ENCODE results near the gene FANCI. TPM values are rescaled to one million over a fixed set of nuclear protein-coding genes. Genes with fewer than 3 reads are reported as not detected.

FANCI gene
- total RNA-seq, 1 donor: 41.0 TPM

- H3K4me3 ChIP-seq (ENCODE audit: low read depth, low read length): no peak overlapping the region
- TF ChIP-seq, protein P1, sequence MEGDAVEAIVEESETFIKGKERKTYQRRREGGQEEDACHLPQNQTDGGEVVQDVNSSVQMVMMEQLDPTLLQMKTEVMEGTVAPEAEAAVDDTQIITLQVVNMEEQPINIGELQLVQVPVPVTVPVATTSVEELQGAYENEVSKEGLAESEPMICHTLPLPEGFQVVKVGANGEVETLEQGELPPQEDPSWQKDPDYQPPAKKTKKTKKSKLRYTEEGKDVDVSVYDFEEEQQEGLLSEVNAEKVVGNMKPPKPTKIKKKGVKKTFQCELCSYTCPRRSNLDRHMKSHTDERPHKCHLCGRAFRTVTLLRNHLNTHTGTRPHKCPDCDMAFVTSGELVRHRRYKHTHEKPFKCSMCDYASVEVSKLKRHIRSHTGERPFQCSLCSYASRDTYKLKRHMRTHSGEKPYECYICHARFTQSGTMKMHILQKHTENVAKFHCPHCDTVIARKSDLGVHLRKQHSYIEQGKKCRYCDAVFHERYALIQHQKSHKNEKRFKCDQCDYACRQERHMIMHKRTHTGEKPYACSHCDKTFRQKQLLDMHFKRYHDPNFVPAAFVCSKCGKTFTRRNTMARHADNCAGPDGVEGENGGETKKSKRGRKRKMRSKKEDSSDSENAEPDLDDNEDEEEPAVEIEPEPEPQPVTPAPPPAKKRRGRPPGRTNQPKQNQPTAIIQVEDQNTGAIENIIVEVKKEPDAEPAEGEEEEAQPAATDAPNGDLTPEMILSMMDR (IDR thresholded peaks at IDR 0.05; ENCODE audit: insufficient read depth, low read depth, low read length): no peak
- no peak for DNase-seq (ENCODE audit: low read depth)
Observed at GRCh38 chr15:89362203-89363101, 118.7 kb downstream of the FANCI start.

DNA sequence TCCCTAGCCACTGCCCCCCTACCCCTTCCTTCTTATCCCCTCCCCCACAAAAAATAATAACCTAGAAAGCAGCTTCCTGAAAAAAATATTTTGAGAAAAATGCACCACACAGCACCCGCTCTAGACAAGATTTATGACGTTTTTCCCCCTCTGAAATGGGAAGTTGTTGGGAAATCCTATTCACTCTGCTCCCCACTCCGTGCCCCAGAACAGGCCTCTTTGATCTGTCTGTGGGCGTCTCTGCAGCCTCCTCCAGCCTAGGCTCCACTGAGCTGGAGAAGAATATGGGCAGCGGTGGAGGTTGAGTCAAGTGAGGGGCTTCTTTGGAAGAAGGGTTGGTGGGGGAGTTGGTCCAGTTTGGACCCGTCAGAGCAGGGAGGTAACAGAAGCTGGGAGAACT, 119.4 kb downstream of the FANCI start:
- H3K4me3 ChIP-seq (ENCODE audit: low read depth, low read length): no peak overlapping the region
- TF ChIP-seq, protein P1 (IDR thresholded peaks at IDR 0.05; ENCODE audit: insufficient read depth, low read depth, low read length): no peak
- DNase-seq (ENCODE audit: low read depth): no peak

DNA sequence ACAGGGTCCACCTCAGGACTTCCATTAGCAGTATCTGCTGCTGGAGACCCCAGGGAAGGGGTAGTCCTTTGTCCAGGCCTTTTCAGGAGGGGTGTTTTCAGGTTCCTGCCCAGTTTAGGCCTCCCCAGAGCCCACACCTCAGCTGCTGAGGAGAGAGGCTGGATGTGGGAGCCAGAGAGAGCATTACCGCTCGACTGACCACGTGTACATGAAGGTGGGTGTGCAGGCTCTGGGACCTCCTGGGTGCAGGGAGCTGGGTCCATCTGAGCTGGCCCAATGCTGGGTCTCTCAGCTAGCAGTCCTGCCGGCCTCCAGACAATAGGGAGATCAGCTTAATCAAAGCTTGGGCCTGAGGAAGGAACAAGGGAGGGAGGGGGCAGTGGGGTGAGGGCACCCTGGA, 120.0 kb downstream of the FANCI start:
- H3K4me3 ChIP-seq (ENCODE audit: low read depth, low read length): no peak overlapping the region
- no peak for DNase-seq (ENCODE audit: low read depth)
- TF ChIP-seq, protein P1 (IDR thresholded peaks at IDR 0.05; ENCODE audit: insufficient read depth, low read depth, low read length): no peak

DNA sequence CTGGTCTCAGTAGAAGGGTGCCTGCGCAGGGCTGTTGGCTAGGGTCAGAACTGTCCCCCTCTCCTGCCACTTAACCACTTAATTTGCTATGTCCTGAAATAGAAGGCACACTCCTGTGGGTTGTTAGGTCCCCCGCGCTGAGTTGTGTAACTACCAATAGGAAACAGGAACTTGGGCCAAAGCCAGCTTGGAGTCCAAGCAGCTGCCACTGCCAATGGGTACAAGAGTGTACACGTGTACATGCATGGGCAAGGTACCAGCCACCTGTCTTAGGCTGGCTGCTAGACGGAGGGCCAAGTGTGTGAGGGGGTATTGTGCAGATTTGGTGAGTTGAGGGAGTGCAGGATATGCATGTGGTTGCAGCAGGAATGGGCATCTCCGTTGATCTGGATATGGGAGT, 120.6 kb downstream of the FANCI start:
- TF ChIP-seq, protein P1 (IDR thresholded peaks at IDR 0.05; ENCODE audit: insufficient read depth, low read depth, low read length): no peak
- no peak overlapping the region for H3K4me3 ChIP-seq (ENCODE audit: low read depth, low read length)
- no peak for DNase-seq (ENCODE audit: low read depth)

DNA sequence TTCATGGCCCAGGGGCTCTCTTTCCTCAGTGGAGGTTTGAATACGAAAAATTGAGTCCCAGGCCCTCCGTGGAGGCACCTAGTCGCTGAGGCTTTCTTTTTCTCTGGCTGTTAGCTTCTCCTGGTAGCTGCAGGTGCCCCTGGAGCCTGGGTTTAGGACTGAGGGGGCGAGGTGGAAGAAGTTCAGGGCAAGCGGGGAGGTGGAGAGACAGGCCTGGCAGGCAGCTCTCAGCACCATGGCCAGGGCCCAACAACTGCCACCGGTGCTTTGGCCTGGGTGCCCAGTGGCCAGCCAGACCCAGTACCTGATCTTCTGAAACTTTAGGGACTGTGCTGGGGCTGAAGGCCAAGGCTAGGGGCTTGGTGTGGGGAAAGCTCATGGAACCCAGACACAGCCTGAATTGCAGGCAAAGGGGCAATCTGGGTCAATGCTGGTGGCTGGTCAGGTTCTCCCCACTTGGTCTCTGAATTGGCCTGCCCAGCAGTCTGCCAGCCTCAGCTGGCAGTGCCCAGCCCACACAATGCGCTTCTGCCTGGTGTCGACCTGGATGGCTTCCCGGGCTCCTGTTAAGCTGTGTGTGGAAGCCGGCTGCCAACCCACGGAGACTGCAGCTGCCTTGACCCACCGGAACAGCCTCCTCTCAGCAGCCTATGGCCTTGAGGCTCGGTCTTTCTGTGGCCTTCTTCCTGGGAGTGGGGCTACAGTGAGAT, 121.1 kb downstream of the FANCI start:
- TF ChIP-seq, protein P1 (IDR thresholded peaks at IDR 0.05; ENCODE audit: insufficient read depth, low read depth, low read length): no peak

DNA sequence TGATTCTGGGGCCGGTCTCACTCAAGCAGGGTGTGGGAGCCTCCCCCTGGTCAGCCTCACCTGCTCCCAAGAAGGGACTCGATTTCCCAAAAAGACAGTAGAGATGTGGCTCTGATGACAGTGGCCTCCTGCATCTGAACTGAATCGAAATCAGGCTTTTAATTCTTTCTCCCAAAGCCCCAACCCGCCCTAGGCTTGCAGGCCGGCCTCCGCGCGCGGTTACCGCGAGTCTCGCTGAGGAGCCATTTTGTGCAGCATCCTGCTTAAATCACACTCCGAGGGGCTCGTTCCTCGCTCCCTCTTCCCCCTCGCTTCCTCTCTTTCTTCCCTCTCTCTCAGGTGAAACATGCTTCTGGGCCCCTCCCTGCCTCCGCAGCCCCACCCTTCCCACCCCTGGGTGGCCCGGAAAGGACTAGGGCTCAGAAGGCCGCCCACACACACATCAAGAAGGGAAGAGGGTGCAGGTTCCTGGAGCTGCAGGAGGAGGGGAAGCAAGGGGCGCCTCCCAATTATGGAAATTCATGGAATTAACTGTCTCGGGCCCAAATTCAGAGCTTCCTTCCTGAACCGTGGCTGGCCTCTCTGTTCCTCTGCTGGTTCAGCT, 121.8 kb downstream of the FANCI start:
- H3K4me3 ChIP-seq (ENCODE audit: low read depth, low read length): no peak overlapping the region
- no peak for DNase-seq (ENCODE audit: low read depth)
- TF ChIP-seq, protein P1 (IDR thresholded peaks at IDR 0.05; ENCODE audit: insufficient read depth, low read depth, low read length): no peak

More for the DNA sequence above, 121.1 kb downstream of the FANCI start:
- DNase-seq (ENCODE audit: low read depth): no peak
- H3K4me3 ChIP-seq (ENCODE audit: low read depth, low read length): no peak overlapping the region

Small RNAs within 50 kb of the gene (small RNA-seq; reads per million reads assigned to genes)
- gene MIR6766: not detected

Other genes starting within 250 kb of the FANCI start
- gene ABHD2, start 155.5 kb upstream of the FANCI start, total RNA-seq: 41.2 and 43.6 TPM in 2 replicates
- not detected in 2 replicates for gene RLBP1, start 22.4 kb upstream of the FANCI start, total RNA-seq
- 75.4 and 79.5 TPM in 2 replicates for gene POLG, start 90.8 kb downstream of the FANCI start, total RNA-seq